ENCODE data around the gene SORBS2. TPM values are rescaled to one million over a fixed set of nuclear protein-coding genes. Genes with fewer than 3 reads are reported as not detected.

The SORBS2 gene
- polyA plus RNA-seq, 2 donors: 22.7 to 33.4 TPM

DNA sequence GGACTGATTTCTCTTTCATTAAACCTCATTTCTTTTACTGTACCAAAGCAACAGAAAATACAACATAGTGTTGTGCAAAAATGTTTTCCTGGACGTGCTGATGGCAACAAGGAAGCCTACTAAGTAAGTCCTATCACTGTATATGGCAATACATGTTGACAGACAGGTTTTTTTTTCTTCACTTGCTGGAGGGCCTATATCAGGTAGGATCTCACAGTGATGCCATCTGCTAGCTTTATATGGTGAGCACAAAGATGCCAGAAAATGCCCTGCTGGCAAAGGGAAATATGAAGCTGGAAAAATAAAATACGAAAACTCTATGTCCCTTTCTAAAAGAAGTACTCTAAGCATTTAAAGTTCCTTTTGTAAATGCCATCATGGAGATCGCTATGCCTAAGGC, 157.7 kb downstream of the SORBS2 start:
- no peak overlapping the region for H3K4me3 ChIP-seq (ENCODE audit: low read depth in 1 of 2, low read length in 2 of 2)
- H3K36me3 ChIP-seq (ENCODE audit: control insufficient read depth in 2 of 2, insufficient read depth in 2 of 2, low read length in 1 of 2): peaks cover 0 to 2% of the 10 kb centered on the region in 2 donors
- peaks cover 0 to 3% of the 10 kb centered on the region in 2 donors for H3K4me1 ChIP-seq (ENCODE audit: control insufficient read depth in 2 of 2, insufficient read depth in 2 of 2, low read length in 1 of 2)
- no peaks in the 10 kb centered on the region for H3K9me3 ChIP-seq (ENCODE audit: control insufficient read depth in 2 of 2, insufficient read depth in 1 of 2, low read depth in 1 of 2, low read length in 1 of 2)
- WGBS, 2 donors: 48 to 55% methylated on average over 3 of the region's 3 CpGs
- no peak overlapping the region for H3K27ac ChIP-seq (ENCODE audit: low read depth in 2 of 2, low read length in 1 of 2)
- no peaks in the 10 kb centered on the region for H3K27me3 ChIP-seq (ENCODE audit: control insufficient read depth in 1 of 2, insufficient read depth in 2 of 2, low read length in 2 of 2)

DNA sequence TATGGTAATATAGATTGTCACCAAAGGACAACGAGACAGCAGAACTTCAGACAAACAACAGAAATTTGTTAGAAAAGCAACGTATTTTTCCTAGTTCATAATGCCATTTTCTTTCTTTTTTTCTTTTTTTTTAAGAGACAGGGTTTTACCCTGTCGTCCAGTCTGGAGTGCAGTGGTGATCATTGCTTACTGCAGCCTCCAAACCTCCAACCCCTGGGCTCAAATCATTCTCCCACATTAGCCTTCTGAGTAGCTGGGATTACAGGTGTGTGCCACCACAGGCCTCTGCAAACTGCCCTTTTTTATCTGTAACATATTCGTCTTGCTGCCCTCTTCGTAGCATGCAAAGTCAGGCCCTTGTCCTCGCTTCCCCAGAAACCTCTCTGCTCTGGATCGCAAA, 160.1 kb downstream of the SORBS2 start:
- WGBS, 2 donors: 83 to 84% methylated on average over 7 of the region's 7 CpGs
- H3K4me1 ChIP-seq (ENCODE audit: control insufficient read depth in 2 of 2, insufficient read depth in 2 of 2, low read length in 1 of 2): peaks cover 0 to 3% of the 10 kb centered on the region in 2 donors
- H3K27me3 ChIP-seq (ENCODE audit: control insufficient read depth in 1 of 2, insufficient read depth in 2 of 2, low read length in 2 of 2): no peaks in the 10 kb centered on the region
- H3K4me3 ChIP-seq (ENCODE audit: low read depth in 1 of 2, low read length in 2 of 2): no peak overlapping the region
- peaks cover 0 to 2% of the 10 kb centered on the region in 2 donors for H3K36me3 ChIP-seq (ENCODE audit: control insufficient read depth in 2 of 2, insufficient read depth in 2 of 2, low read length in 1 of 2)
- H3K9me3 ChIP-seq (ENCODE audit: control insufficient read depth in 2 of 2, insufficient read depth in 1 of 2, low read depth in 1 of 2, low read length in 1 of 2): no peaks in the 10 kb centered on the region
- no peak overlapping the region for H3K27ac ChIP-seq (ENCODE audit: low read depth in 2 of 2, low read length in 1 of 2)

DNA sequence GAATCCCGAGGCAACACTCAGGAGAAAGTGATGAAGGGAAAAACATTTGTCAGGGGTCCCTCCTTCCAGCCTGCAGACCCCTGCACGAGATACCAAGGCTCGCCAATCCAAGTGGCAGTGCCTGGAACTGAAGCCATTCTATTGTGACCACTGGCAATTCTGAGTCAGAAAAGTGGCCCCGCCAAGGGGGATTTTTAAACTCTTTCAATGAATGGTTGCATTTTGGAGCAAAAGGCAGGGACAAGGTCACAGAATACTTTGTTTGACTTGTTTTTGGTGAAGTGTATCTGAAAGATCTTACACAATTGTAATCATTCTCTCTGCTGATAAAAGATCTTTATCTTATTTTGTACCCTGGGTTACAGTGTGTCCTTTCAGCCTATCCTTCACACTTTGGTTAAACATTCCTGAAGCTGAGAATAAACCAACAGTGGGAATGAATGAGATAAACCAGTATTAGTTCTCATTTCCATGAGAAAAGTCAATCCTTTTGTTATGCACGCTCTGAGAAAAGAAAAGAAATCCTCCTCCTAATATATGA, 160.8 kb downstream of the SORBS2 start:
- 66 to 75% methylated on average over 5 of the region's 5 CpGs for WGBS, 2 donors
- no peaks in the 10 kb centered on the region for H3K4me1 ChIP-seq (ENCODE audit: control insufficient read depth in 2 of 2, insufficient read depth in 2 of 2, low read length in 1 of 2)
- H3K27ac ChIP-seq (ENCODE audit: low read depth in 2 of 2, low read length in 1 of 2): no peak overlapping the region
- H3K9me3 ChIP-seq (ENCODE audit: control insufficient read depth in 2 of 2, insufficient read depth in 1 of 2, low read depth in 1 of 2, low read length in 1 of 2): no peaks in the 10 kb centered on the region
- no peak overlapping the region for H3K4me3 ChIP-seq (ENCODE audit: low read depth in 1 of 2, low read length in 2 of 2)
- no peaks in the 10 kb centered on the region for H3K27me3 ChIP-seq (ENCODE audit: control insufficient read depth in 1 of 2, insufficient read depth in 2 of 2, low read length in 2 of 2)
- peaks cover 0 to 2% of the 10 kb centered on the region in 2 donors for H3K36me3 ChIP-seq (ENCODE audit: control insufficient read depth in 2 of 2, insufficient read depth in 2 of 2, low read length in 1 of 2)

DNA sequence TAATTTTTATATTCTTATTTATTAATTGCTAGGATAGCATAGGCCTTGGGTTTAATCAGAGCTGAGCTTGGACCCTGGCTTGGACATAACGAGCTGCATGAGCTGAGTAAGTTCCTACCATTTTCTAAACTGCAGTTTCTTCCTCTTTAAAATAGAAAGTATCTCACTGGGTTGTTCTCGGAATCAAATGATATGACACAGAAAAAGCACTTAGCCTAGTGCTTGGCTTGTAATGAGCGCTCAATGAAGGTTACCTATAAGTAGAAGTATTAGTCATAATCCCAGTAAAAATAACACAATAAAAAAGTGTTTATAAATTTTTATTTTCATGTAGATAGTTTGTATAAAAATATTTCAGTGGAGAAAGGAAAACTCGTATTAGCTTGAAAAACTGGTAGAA, 163.4 kb downstream of the SORBS2 start:
- Histone ChIP-seq H3K27ac (ENCODE audit: low read depth in 2 of 2, low read length in 1 of 2) (no peak overlapping the region), H3K36me3 (ENCODE audit: control insufficient read depth in 2 of 2, insufficient read depth in 2 of 2, low read length in 1 of 2) (peaks cover 2 to 3% of the 10 kb centered on the region in 2 donors), H3K9me3 (ENCODE audit: control insufficient read depth in 2 of 2, insufficient read depth in 1 of 2, low read depth in 1 of 2, low read length in 1 of 2) (no peaks in the 10 kb centered on the region), H3K4me3 (ENCODE audit: low read depth in 1 of 2, low read length in 2 of 2) (no peak overlapping the region), H3K4me1 (ENCODE audit: control insufficient read depth in 2 of 2, insufficient read depth in 2 of 2, low read length in 1 of 2) (no peaks in the 10 kb centered on the region), H3K27me3 (ENCODE audit: control insufficient read depth in 1 of 2, insufficient read depth in 2 of 2, low read length in 2 of 2) (no peaks in the 10 kb centered on the region)
- WGBS, 2 donors: 77 to 78% methylated on average over 4 of the region's 4 CpGs

DNA sequence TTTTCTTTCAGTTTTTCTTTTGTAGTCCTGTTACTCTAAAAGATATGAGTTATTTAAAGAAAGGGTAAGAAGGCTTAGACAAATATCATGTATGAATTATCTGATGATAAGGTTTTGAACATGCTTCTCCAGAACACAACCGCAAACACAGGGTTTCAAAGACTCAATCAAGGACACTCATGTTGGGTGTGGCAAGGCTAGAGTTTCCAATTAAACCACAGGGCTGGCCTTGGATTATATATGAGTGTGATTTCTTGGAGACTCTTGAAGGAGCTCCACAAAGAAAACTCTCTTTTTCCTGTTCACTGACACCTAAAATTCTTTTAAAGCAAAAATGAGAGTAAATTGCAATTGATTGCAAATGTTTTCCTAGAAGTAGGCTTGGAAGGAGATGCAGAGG, 166.6 kb downstream of the SORBS2 start:
- no peak overlapping the region for H3K27ac ChIP-seq (ENCODE audit: low read depth in 2 of 2, low read length in 1 of 2)
- no peaks in the 10 kb centered on the region for H3K27me3 ChIP-seq (ENCODE audit: control insufficient read depth in 1 of 2, insufficient read depth in 2 of 2, low read length in 2 of 2)
- WGBS, 2 donors: 83 to 96% methylated on average over 1 of the region's 1 CpG
- no peaks in the 10 kb centered on the region for H3K9me3 ChIP-seq (ENCODE audit: control insufficient read depth in 2 of 2, insufficient read depth in 1 of 2, low read depth in 1 of 2, low read length in 1 of 2)
- peaks cover 0 to 3% of the 10 kb centered on the region in 2 donors for H3K36me3 ChIP-seq (ENCODE audit: control insufficient read depth in 2 of 2, insufficient read depth in 2 of 2, low read length in 1 of 2)
- no peak overlapping the region for H3K4me3 ChIP-seq (ENCODE audit: low read depth in 1 of 2, low read length in 2 of 2)
- H3K4me1 ChIP-seq (ENCODE audit: control insufficient read depth in 2 of 2, insufficient read depth in 2 of 2, low read length in 1 of 2): no peaks in the 10 kb centered on the region

DNA sequence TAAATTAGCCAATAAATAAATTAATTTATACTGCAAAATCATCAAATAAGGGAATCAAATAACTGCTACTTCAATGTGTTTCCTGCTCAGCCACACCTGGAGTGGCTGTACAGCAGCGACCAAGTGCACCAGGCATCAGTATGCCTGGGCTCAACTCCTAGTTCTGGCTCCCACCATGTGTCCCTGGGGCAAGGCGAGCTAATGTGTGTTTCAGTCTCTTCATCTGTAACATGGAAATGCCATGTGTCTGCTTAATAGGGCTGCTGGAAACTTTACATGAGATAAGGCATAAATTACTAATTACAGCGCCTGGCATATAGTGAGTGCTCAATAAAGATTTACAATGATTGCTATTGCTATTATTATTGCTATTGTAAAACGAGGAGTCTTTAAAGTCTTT, 167.6 kb downstream of the SORBS2 start:
- H3K36me3 ChIP-seq (ENCODE audit: control insufficient read depth in 2 of 2, insufficient read depth in 2 of 2, low read length in 1 of 2): peaks cover 0 to 3% of the 10 kb centered on the region in 2 donors
- H3K27ac ChIP-seq (ENCODE audit: low read depth in 2 of 2, low read length in 1 of 2): peak overlapping the region in 1 of 2 donors; percentile 9
- WGBS, 2 donors: 84 to 85% methylated on average over 4 of the region's 4 CpGs
- H3K4me1 ChIP-seq (ENCODE audit: control insufficient read depth in 2 of 2, insufficient read depth in 2 of 2, low read length in 1 of 2): no peaks in the 10 kb centered on the region
- no peak overlapping the region for H3K4me3 ChIP-seq (ENCODE audit: low read depth in 1 of 2, low read length in 2 of 2)
- no peaks in the 10 kb centered on the region for H3K27me3 ChIP-seq (ENCODE audit: control insufficient read depth in 1 of 2, insufficient read depth in 2 of 2, low read length in 2 of 2)
- H3K9me3 ChIP-seq (ENCODE audit: control insufficient read depth in 2 of 2, insufficient read depth in 1 of 2, low read depth in 1 of 2, low read length in 1 of 2): no peaks in the 10 kb centered on the region

DNA sequence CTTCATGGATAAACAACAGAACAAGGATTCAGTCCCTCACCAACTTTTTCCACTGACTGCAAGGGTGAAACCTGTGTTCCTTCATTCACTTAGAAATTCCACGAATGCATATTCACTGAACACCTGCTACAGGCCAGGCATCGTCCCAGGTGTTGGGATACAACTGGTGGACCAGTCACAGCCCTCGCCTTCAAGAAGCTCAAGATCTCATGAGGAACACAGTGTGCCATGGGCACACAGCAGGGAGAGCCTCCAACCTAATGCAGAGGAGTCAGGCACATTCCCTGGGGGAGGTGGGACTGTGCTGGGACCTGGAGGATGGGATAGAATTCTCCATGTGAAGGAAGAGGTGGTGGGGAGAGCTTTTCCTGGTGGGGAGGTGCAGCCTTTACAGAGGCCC, 169.1 kb downstream of the SORBS2 start:
- no peak overlapping the region for H3K4me3 ChIP-seq (ENCODE audit: low read depth in 1 of 2, low read length in 2 of 2)
- no peaks in the 10 kb centered on the region for H3K4me1 ChIP-seq (ENCODE audit: control insufficient read depth in 2 of 2, insufficient read depth in 2 of 2, low read length in 1 of 2)
- WGBS, 2 donors: 82 to 83% methylated on average over 3 of the region's 3 CpGs
- no peaks in the 10 kb centered on the region for H3K9me3 ChIP-seq (ENCODE audit: control insufficient read depth in 2 of 2, insufficient read depth in 1 of 2, low read depth in 1 of 2, low read length in 1 of 2)
- no peak overlapping the region for H3K27ac ChIP-seq (ENCODE audit: low read depth in 2 of 2, low read length in 1 of 2)
- peaks cover 0 to 3% of the 10 kb centered on the region in 2 donors for H3K36me3 ChIP-seq (ENCODE audit: control insufficient read depth in 2 of 2, insufficient read depth in 2 of 2, low read length in 1 of 2)
- no peaks in the 10 kb centered on the region for H3K27me3 ChIP-seq (ENCODE audit: control insufficient read depth in 1 of 2, insufficient read depth in 2 of 2, low read length in 2 of 2)

DNA sequence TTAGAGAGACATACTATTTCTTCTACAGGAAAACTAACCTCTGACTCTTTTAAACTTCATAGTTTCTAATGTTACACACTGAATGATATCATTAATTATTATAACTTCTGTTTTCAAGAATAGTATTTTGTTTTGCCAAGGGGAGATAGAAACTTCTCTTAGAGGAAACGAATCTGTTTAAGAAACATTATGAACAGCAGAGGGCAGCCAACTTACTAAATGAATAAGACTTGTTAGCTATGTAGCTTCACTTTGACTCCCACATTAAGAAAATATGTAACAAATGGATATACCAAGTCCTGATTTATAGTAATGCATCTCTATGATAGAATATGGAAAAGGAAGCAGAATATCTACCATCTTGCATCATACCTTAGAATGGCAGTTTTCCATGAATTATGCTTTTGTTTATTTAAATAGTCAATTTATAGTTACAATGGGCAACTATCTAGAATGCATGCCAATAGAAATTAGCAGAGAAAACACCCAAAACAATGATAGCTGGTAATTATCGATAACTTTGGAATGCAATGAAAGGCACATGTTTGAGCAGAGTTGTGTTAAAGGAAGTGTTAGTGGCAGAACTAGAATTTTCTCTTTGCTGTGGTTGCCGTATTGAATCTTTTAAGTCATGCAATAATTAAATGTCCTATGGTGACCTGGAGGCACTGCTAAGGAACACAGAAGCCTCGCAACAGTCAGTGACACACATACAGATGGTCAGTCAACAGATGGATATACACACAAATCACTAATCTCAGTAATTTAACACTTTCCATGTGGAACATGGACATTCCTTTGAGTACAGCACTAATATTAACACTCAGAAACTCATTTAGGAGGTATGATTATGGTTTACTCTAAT, 171.0 kb downstream of the SORBS2 start:
- H3K4me1 ChIP-seq (ENCODE audit: control insufficient read depth in 2 of 2, insufficient read depth in 2 of 2, low read length in 1 of 2): no peaks in the 10 kb centered on the region
- H3K9me3 ChIP-seq (ENCODE audit: control insufficient read depth in 2 of 2, insufficient read depth in 1 of 2, low read depth in 1 of 2, low read length in 1 of 2): no peaks in the 10 kb centered on the region
- H3K27me3 ChIP-seq (ENCODE audit: control insufficient read depth in 1 of 2, insufficient read depth in 2 of 2, low read length in 2 of 2): no peaks in the 10 kb centered on the region
- no peak overlapping the region for H3K27ac ChIP-seq (ENCODE audit: low read depth in 2 of 2, low read length in 1 of 2)
- no peak overlapping the region for H3K4me3 ChIP-seq (ENCODE audit: low read depth in 1 of 2, low read length in 2 of 2)
- peaks cover 0 to 3% of the 10 kb centered on the region in 2 donors for H3K36me3 ChIP-seq (ENCODE audit: control insufficient read depth in 2 of 2, insufficient read depth in 2 of 2, low read length in 1 of 2)
- 33 to 46% methylated on average over 4 of the region's 4 CpGs for WGBS, 2 donors

DNA sequence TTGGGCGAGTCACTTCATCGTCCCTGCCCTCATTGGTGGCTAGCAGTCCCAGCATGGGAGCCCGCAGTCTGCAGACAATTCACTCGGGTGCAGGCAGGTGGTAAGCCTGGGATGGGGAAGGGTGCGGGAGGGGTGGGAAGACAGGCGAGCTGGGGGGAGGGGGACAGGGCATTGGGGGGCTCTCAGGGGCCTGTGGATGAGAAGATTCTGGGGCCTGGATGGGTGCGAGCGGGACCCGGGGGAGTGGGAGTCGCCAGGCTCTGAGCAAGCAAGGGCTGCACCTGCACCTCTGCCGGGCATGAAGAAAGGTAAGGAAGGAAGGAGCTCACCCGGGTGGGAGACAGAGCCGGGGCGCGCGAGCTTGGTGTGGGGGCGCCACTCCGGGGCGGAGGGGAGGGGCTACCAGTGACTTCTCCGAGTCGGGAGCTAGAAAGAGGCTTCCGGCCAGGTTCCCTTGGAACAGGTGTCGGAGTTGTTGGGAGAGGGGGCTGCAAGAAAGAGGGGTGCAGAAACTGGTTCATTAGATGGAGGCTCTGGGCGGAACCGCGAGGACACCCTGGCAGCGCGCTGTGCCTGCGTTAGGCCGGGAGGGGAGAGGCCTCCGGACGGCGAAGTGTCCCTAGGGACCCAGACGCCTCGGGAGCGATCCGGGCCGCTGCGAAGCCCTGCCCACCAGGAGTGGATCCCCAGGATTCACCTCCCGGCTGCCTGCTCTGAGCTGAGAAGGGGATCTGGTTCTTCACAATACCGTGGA, 173.3 kb downstream of the SORBS2 start:
- WGBS, 2 donors: 57 to 60% methylated on average over 41 of the region's 41 CpGs
- Histone ChIP-seq H3K4me1 (ENCODE audit: control insufficient read depth in 2 of 2, insufficient read depth in 2 of 2, low read length in 1 of 2) (no peaks in the 10 kb centered on the region), H3K27ac (ENCODE audit: low read depth in 2 of 2, low read length in 1 of 2) (no peak overlapping the region), H3K4me3 (ENCODE audit: low read depth in 1 of 2, low read length in 2 of 2) (no peak overlapping the region), H3K9me3 (ENCODE audit: control insufficient read depth in 2 of 2, insufficient read depth in 1 of 2, low read depth in 1 of 2, low read length in 1 of 2) (no peaks in the 10 kb centered on the region), H3K27me3 (ENCODE audit: control insufficient read depth in 1 of 2, insufficient read depth in 2 of 2, low read length in 2 of 2) (no peaks in the 10 kb centered on the region), H3K36me3 (ENCODE audit: control insufficient read depth in 2 of 2, insufficient read depth in 2 of 2, low read length in 1 of 2) (no peaks in the 10 kb centered on the region)
